ENCODE results near the gene TSPYL2.
A peak's percentile ranks its signal among the peaks of the same experiment; 100 is the strongest.

Gene TSPYL2

GRCh38 chrX:53088136-53088974, 6.2 kb downstream of the TSPYL2 start:
- H3K4me1 ChIP-seq: peaks cover 16% of the 10 kb centered on the region
- no peaks in the 10 kb centered on the region for H3K79me2 ChIP-seq

GRCh38 chrX:53089224-53089842, 7.2 kb downstream of the TSPYL2 start:
- Histone ChIP-seq H3K36me3 (ENCODE audit: control insufficient read depth, insufficient read depth, low read length) (no peaks in the 10 kb centered on the region), H3K4me1 (peaks cover 16% of the 10 kb centered on the region), H3K9ac (no peak overlapping the region), H3K27me3 (ENCODE audit: control insufficient read depth, insufficient read depth, low read length) (no peaks in the 10 kb centered on the region), H3K9me3 (ENCODE audit: control insufficient read depth, low read length) (no peaks in the 10 kb centered on the region), H3K79me2 (no peaks in the 10 kb centered on the region), H2AFZ (peak overlapping the region; percentile 74), H3K4me3 (ENCODE audit: low read depth, low read length) (peak overlapping the region; percentile 61), H3K27ac (peak overlapping the region; percentile 86), H3K4me2 (ENCODE audit: low read length) (peak overlapping the region; percentile 80)
- TF ChIP-seq CTCF (IDR thresholded peaks at IDR 0.05): peak; percentile 85

More at GRCh38 chrX:53088136-53088974, 6.2 kb downstream of the TSPYL2 start:
- Histone ChIP-seq H3K4me3 (ENCODE audit: low read depth, low read length) (peak overlapping the region; percentile 61), H3K4me2 (ENCODE audit: low read length) (peak overlapping the region; percentile 80), H3K9ac (no peak overlapping the region), H3K9me3 (ENCODE audit: control insufficient read depth, low read length) (no peaks in the 10 kb centered on the region), H3K36me3 (ENCODE audit: control insufficient read depth, insufficient read depth, low read length) (no peaks in the 10 kb centered on the region), H2AFZ (peak overlapping the region; percentile 74), H3K27ac (peak overlapping the region; percentile 86), H3K27me3 (ENCODE audit: control insufficient read depth, insufficient read depth, low read length) (no peaks in the 10 kb centered on the region)
- no peak for TF ChIP-seq CTCF (IDR thresholded peaks at IDR 0.05)

- no peaks in the 10 kb centered on the region for H3K27me3 ChIP-seq (ENCODE audit: control insufficient read depth, insufficient read depth, low read length)
- H3K27ac ChIP-seq: peak overlapping the region; percentile 19
- no peaks in the 10 kb centered on the region for H3K79me2 ChIP-seq
- H2AFZ ChIP-seq: peak overlapping the region; percentile 46
- no peak overlapping the region for H3K9ac ChIP-seq
- H3K4me1 ChIP-seq: peaks cover 18% of the 10 kb centered on the region
- no peaks in the 10 kb centered on the region for H3K9me3 ChIP-seq (ENCODE audit: control insufficient read depth, low read length)
- H3K4me2 ChIP-seq (ENCODE audit: low read length): no peak overlapping the region
- H3K36me3 ChIP-seq (ENCODE audit: control insufficient read depth, insufficient read depth, low read length): no peaks in the 10 kb centered on the region
- TF ChIP-seq CTCF (IDR thresholded peaks at IDR 0.05): no peak
- H3K4me3 ChIP-seq (ENCODE audit: low read depth, low read length): no peak overlapping the region
Measured at GRCh38 chrX:53089925-53090324, 7.8 kb downstream of the TSPYL2 start.

- no peak overlapping the region for H2AFZ ChIP-seq
- no peak overlapping the region for H3K4me3 ChIP-seq (ENCODE audit: low read depth, low read length)
- TF ChIP-seq CTCF (IDR thresholded peaks at IDR 0.05): no peak
- no peak overlapping the region for H3K4me2 ChIP-seq (ENCODE audit: low read length)
- H3K79me2 ChIP-seq: no peaks in the 10 kb centered on the region
- no peaks in the 10 kb centered on the region for H3K27me3 ChIP-seq (ENCODE audit: control insufficient read depth, insufficient read depth, low read length)
- H3K9ac ChIP-seq: no peak overlapping the region
- H3K27ac ChIP-seq: no peak overlapping the region
- H3K36me3 ChIP-seq (ENCODE audit: control insufficient read depth, insufficient read depth, low read length): no peaks in the 10 kb centered on the region
- H3K4me1 ChIP-seq: peaks cover 12% of the 10 kb centered on the region
- no peaks in the 10 kb centered on the region for H3K9me3 ChIP-seq (ENCODE audit: control insufficient read depth, low read length)
Measured at GRCh38 chrX:53091354-53091753, 9.2 kb downstream of the TSPYL2 start.

Data from parathyroid adenoma (tissue), 2 donors.